GM19395 (cell line): Measurements from ENCODE around the gene HIVEP3.
"Not testable (repeated sequence)": the region's sequence is repeated elsewhere in the genome, so short reads cannot be mapped to it uniquely, and the experiment has no call there.

Experiments used
- ATAC-seq: cut with Tn5 transposase; IDR thresholded peaks from one replicate; pipeline ENCODE4 v1.9.1; 2021; ENCODE audit warnings: mild to moderate bottlenecking, moderate library complexity; ENCODE audit not compliant: unreplicated experiment

Gene HIVEP3

DNA sequence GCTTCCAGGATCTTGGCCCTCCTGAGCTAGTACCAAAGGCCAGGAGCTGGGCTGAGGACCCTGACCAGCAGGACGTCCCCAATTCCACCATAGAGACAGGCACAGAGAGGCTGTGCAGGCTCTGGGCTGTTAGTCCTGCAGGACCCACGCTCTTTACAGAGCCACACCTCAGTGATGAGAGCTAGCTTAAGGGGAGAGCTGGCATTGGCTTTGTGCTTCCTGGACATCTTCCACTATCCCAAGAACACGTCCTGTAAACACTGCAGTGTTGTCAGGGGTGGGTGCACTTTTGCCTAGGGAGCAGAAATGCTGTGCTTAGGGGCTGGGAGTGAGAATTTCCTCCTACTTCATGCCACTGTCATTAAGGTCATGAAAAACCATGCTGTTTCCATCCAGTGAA is 342.5 kb downstream of the HIVEP3 start:
- no peak for ATAC-seq

DNA sequence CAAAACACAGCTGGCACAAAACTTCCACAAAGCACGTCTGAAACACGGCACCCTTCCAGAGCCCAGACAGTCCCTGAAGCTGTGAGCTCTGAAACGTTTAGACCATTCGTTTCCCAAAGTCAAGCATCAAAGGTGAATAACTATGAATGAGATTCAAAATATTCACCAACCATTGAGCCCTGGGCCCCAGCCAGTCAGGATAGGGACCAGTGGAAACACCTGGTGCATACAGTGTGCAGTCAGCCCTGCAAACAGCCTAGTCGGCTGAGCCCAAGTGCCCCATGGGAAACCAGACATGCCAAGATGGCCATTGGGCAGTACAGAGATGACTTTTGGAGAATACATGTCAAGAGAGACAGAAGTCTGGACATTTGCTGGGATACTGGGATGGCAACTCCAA is 343.9 kb downstream of the HIVEP3 start:
- no peak for ATAC-seq

DNA sequence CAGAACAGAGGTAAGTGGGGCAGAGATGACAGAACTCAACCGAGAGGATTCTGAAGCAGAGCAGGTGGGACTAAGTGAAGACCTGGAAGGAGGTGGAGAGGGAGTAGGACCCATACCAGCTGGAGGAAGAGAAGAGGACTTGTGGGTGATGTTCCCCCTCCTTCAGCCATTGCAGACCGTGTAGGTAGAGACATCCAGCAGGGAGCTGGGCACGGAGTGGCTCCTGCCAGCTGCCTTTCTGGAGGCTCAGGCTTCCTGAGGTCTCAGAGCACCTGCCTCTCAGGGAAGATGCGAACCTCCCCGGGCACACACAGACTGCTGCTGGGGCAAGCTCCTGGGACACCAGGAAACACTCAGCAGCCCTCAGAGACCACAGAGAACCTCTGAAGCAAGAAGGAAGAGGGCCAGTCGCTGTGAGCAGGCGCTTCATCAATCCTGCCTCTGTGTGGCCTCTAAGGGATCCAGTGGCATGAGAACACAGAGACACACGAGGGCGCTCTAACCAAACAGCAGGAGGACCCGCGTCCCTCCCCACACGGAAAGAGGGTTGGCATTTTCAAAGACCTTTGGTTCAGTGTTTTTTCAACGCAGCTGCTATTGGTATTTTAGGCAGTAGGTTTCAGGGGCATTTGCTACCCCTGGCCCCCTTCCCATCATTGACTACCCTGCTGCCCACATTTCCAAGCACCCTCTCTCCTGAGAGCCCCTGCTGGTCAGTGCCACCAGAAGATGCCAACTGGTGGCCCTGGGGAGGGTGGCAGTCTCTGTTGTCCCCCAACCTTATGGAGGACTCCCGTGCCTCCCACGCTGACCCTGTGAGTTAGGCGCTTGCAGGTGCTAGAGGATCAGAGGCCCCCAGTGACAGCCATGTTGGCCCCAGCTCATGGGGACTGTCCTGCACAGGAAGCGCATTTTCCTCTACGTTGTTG is 344.7 kb downstream of the HIVEP3 start:
- peak; percentile 72 for ATAC-seq

DNA sequence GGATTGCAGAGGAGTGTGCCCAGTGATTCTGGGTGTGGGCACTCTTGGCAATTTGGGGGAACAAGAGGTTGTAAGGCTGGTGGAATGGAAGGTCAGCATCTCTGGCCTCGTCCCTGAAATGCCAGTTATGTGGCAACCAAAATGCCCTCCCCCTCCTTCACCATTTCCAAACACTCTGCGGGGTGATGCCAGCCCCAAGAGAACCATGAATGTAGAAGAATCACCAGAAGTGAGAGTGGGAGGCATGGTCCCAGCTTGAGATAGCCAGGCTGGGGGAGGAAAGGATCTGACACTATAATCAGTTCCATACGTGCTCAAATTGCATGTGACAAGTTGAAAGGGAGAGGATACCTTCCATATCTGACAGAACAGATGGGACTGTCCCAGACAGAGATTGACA is 345.5 kb downstream of the HIVEP3 start:
- no peak for ATAC-seq

DNA sequence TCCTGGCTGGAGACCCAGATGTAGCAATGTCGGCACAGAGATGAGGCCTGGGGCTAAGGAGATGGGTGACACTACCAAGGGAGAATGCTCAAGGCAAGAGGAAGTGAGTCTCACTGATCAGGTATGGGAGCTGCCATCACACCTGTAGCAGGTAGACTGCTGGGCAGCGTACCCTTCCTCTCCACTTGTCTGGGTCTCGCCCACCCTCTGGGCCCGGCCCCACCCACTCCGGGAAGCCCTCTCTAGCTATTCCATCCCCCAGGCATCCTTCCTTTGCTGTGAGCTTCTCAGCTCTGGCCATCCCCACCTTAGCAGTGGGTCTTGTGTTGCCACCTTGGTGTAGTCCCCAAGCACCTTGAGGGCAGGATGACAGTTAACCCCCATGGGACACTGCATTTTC is 346.5 kb downstream of the HIVEP3 start:
- ATAC-seq = no peak

DNA sequence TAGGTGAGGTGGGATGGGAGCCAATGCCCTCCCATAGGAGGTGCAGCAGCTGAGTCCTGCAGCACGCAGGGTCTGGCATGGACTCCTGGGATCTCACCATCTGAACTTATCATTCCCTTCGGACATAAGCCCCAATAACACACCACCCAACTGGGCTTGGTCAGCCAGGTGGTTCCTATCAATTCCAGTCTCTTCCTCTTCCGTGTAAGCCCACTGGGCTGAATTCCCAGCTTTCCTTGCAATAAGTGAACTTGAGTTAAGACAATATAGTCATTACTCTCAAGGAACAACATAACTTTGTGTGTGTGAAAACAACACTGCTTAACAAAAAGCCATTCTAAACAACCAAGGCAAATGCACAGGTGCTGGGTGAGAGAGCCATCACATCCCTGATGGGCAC is 347.7 kb downstream of the HIVEP3 start:
- no peak for ATAC-seq

DNA sequence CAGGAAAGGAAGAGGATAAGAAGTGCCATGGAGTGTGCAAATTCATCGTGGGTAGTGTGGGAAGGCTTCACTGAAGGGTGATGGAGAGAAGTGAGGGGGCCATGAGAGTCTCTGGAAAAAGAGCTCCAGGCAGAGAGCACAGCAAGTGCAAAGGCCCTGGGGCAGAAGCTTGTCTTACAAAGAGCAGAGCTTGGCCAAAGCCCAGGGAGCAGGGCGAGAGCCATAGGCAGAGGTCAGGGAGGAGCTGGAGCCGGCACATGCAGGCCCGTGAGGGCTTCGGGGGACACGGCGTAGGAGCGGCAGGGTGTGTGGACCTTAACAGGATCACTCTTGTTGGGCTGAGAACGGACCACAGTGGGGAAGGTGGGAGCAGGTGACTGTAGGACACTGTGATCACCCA is 350.5 kb downstream of the HIVEP3 start:
- ATAC-seq = no peak

DNA sequence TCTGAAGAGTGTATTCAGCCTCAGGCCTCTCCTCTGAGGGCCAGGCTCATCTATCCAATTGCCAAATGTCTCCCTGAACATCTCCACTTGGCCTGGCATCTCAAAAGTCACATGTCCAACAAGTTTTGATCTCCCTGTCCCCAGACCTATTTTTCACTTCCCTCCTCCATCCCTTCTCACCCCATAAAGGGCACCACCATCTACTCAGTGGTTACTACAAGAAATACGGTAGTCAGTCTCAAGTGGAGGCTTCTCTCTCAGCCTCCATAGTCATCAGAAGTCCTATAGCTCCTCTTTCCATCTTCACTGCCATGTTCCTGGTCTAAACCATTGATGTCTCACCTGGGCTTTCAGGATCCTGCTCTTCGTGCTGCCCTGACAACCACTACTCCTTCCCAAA is 351.8 kb downstream of the HIVEP3 start:
- ATAC-seq = no peak

DNA sequence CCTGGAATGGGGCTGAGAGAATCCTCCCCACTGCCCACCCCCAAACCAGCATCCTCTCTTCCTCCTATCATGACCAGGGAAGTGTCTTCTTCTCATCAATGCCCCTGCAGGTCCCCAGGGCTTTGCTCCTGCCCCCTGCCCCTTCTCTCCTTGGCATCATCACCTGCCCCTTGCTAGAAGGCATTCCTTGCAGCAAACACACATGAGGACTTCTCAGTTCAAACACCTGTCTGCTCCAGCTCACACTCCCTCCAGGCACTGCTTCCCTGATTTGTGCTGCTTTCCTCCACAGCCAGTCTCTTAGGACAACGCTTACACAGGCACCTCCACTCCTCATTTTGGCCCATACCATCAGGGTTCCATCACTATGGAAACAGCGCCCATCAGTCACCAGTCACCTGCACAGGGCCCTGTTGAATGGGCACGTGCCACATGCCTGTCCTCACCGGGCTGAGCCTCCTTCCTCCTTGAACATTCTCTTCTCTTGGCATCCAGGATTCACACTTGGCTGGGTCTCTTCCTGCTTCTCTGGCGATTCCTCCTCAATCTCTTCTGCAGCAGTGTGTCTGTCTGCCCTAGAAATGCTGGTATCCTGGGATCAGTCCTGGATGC is 352.3 kb downstream of the HIVEP3 start:
- ATAC-seq = no peak

DNA sequence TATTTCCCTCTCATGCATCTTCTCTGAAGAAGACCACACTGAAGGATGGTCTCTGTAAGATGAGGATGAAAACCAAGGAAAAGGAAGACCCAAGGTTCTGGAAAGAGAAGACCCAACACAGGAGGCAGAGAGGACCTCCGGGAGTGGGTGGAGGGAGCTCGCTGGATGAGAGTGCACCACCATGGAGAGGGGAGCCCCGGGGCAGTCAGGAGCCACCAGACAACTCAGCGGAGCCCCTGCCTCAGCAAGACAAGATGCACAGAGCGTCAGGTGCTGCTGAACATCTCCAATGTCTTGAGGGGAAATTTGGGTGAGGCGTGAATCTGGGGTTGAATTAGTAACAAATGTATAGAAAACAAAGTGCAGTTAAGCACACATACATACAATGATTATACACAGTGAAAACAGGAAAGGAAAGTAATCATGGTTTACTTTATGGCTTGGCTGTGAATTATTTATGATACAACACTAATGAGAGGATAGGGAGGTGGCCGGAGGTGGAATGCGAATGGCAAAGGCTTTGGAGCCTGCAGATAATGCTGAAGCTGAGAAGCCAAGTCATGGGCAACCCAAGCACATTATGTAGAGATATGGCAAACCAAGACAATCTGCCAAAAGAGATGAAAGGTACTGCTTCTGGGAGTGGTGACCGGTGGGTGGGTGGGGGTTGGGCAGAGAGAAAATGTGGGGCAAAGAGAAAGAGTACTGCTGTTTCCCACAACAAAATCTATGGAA is 353.8 kb downstream of the HIVEP3 start:
- ATAC-seq = no peak

DNA sequence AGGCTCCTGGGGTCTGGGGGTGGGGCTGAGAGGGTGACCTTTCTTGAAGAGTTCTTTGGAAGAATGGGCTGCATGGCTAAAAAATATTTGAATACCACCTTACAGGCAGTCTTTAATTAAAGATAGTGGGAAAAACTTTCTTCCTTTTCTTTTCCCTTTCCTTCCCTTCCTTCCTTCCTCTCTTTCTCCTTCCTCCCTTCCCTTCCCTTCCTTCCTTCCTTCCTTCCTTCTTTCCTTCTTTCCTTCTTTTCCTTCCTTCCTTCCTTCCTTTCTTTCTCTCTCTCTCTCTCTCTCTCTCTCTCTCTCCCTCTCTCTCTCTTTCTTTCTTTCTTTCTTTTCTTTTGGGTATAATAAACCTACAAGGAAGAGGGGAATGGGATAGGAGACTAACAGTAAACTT is 356.4 kb downstream of the HIVEP3 start:
- no peak for ATAC-seq

DNA sequence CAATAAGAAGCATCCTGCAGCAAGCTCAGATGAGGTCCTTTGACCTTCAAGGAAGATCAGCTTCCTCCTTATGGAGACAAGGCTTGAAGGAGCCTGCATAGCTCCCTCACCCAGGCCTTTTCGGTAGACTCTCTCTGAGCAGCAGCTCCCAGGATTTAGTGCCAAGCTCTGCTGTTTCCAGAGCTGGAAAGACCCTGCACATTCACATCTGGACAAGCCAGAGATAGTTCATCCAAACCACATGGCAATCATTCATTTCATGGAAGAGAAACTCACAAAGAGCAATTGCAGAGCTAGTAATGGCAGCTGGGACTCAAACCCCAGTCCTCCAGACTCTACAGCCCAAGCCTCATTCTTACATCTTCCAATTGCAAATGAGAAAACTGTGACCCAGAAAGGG is 357.8 kb downstream of the HIVEP3 start:
- ATAC-seq = no peak

DNA sequence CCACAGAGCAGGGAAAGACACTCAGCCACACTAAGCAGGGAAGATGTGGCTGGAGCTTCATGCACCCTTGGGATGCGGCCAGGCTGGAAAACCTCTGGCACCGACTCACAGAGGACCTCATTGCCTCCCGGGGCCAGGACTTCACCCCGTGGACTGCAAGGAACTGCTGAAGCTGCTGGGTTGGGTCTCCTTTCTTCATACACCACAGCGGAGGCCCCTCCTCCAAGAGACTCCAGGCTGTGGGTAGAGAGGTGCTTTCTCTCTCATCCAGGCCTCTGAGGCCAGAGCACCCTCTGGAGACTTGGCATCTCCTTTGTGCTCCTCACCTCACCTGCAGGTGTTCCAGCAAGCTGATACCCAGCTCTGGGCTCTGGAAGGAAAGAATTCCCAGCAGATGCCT is 358.2 kb downstream of the HIVEP3 start:
- no peak for ATAC-seq

DNA sequence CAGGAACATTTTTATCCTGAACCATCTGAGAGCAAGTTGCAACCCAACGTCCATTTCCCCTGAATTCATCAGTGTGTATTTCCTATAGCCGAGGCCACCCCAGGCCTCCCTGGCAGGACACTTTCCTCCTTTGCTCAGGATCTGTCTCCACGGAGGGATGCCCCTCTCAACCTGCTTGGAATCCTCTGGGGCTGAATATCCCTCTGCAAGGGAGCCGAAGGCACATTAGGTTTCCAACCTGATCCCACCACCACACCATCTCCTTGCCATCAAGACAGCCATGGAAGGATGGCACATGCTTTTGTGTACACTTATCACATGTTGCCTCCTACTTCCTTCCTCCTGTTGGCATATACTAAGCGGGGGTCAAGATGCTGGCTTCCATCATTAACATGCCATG is 359.4 kb downstream of the HIVEP3 start:
- ATAC-seq = no peak

DNA sequence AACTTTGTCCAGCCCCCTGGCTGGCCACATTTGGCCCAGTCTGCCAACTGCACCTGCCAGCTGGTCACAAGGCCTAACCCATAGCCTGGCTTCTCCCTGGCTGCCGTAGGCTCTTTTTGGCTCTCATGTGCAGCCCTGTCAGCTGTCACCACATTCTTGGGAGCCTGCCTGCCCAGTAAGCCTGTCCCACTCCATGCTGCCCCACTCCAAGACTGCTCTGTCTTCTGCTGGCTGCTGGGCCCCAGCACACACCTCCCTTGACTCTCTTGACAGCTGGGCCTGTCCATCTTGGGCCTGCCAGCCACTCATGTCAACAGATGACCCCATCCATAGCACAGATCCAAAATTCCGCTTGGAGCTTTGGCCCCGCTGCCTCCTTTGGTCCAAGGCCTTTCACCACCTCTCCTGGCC is 360.0 kb downstream of the HIVEP3 start:
- no peak for ATAC-seq

DNA sequence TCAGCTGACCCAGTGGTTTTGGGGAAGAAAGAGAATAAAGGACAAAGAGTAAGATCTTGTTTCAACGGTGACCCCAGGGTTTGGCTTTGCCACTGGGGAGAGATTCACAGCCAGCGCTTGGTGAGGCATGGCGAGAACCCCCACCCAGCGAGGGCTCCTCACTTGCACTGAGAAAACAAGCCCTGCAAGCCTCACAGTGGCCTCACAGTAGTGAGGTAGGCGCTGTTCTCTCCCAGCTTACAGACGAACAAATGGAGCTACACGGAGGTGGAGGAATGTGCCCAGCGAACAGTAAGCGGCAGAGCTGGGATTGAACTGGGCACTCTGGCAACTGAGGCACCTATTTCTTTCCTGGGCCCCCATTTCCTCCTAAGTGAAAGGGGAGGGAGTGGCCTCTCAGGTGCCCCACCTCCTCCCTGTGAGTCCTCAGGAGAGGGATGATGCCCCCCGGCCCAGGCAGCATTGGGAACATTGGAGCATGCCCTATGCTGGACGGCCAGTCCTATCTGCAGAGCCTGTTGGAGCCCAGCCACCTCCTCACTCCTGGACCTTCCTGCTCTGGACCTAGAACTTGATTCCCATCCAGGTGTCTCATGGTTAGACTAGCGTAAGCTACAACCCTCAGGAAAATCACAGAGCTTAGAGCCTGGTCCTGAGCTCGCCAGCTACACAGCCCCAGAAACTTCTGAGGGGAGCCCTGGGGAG is 360.8 kb downstream of the HIVEP3 start:
- ATAC-seq = no peak

DNA sequence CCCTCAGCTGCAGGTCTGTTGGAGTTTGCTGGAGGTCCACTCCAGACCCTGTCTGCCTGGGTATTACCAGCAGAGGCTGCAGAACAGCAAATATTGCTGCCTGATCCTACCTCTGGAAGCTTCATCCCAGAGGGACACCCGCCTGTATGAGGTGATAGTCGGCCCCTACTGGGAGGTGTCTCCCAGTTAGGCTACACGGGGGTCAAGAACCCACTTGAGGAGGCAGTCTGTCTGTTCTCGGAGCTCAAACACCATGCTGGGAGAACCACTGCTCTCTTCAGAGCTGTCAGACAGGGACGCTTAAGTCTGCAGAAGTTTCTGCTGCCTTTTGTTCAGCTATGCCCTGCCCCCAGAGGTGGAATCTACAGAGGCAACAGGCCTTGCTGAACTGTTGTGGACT is 364.0 kb downstream of the HIVEP3 start:
- ATAC-seq = not testable (repeated sequence)

DNA sequence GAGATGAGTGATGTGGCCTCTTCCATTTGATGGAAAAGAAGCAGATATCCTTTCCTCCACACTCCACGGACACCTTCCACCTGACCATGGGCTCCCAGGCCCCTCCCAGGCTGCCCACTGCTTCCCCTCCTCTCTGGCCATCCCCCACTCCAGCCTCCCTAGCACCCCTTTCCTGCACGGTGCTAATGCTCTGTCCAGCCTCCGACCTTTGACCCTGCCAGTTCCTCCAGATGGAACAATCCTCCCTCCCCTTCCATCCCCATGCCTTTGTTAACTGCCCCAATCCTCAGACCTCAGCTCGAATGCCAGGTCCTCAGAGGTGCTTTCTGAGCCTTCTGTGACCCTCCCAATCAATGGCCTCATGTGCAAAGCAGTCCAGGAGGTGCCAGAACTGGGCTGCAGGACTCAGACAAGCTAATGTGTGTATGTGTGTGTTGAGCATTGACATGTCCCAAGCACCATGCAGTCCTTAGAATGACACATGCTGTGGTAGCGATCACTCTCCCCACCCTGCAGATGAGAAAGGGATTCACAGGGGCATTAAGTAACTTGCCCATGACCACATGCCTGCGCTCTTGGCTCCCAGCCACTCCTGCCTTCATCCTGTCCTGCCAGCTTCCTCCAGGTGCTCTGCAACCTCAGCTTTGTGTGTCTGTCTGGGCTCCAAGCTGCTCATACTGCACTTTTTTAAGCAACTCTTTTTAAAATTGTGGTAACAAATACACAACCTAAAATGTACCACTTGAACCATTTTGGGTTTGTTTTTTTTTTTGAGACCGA is 370.8 kb downstream of the HIVEP3 start:
- ATAC-seq = no peak

DNA sequence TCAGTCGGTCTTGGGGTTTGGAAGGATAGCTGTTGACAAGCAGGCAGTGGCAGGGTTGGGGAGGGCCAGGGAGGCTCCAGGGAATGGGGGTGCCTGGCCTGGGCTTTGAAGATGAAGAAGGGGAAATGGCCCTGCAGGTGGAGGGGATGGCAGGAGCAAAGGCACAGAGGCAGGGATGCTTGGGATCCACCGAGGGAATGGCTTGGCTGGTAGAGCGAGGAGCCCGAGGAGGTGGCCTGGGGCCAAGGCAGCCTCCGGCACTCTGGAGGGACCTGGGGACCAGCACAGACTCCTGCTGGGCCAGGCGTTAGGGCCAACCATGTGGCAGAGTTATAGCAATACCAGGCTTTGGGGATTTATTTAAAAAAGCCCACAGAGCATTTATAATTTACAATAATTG is 371.4 kb downstream of the HIVEP3 start:
- no peak for ATAC-seq

DNA sequence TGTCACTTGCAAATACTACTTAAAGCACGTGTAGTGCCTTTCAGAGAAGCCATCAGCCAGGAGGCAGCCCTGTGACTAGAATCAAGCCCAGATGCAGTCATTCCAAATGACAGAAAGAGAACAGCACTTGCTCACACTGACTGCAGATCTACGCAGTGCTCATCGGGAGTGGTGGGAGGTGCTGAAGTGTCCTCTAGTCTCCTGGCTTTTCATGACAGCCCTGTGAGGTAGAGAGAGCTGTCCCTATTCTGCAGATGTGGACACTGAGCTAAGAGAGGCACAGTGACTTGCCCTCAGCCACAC is 371.9 kb downstream of the HIVEP3 start:
- ATAC-seq = no peak
